ENCODE data around the gene PVR.
"Not testable (repeated sequence)": the region's sequence is repeated elsewhere in the genome, so short reads cannot be mapped to it uniquely, and the experiment has no call there.

PVR gene

GRCh38 chr19:44618640-44619357 lies 24.9 kb upstream of the PVR start:
- DNase-seq (ENCODE audit: low read depth), result no peak

GRCh38 chr19:44620667-44621066 lies 23.0 kb upstream of the PVR start:
- DNase-seq (ENCODE audit: low read depth), result no peak

- no peak for DNase-seq (ENCODE audit: low read depth)
Measured at GRCh38 chr19:44621367-44621766, 22.3 kb upstream of the PVR start.

GRCh38 chr19:44623080-44623479 lies 20.6 kb upstream of the PVR start:
- DNase-seq (ENCODE audit: low read depth), result peak; percentile 10

- no peak for DNase-seq (ENCODE audit: low read depth)
Measured at GRCh38 chr19:44623626-44624025, 20.1 kb upstream of the PVR start.

- no peak for DNase-seq (ENCODE audit: low read depth)
Measured at GRCh38 chr19:44624840-44625354, 18.8 kb upstream of the PVR start.

- DNase-seq (ENCODE audit: low read depth), result peak; percentile 64
Measured at GRCh38 chr19:44625637-44626036, 18.1 kb upstream of the PVR start.

- DNase-seq (ENCODE audit: low read depth), result peak; percentile 98
Measured at GRCh38 chr19:44626048-44626624, 17.6 kb upstream of the PVR start.

GRCh38 chr19:44627631-44628030 lies 16.1 kb upstream of the PVR start:
- no peak for DNase-seq (ENCODE audit: low read depth)

GRCh38 chr19:44628793-44629192 lies 14.9 kb upstream of the PVR start:
- no peak for DNase-seq (ENCODE audit: low read depth)

- not testable (repeated sequence) for DNase-seq (ENCODE audit: low read depth)
Measured at GRCh38 chr19:44631611-44632010, 12.1 kb upstream of the PVR start.

GRCh38 chr19:44634058-44634457 lies 9.7 kb upstream of the PVR start:
- DNase-seq (ENCODE audit: low read depth), result not testable (repeated sequence)

GRCh38 chr19:44634785-44635184 lies 8.9 kb upstream of the PVR start:
- peak; percentile 12 for DNase-seq (ENCODE audit: low read depth)

GRCh38 chr19:44635581-44636438 lies 7.9 kb upstream of the PVR start:
- peak; percentile 56 for DNase-seq (ENCODE audit: low read depth)

- DNase-seq (ENCODE audit: low read depth), result no peak
Measured at GRCh38 chr19:44636439-44637389, 7.0 kb upstream of the PVR start.

GRCh38 chr19:44637390-44637764 lies 6.3 kb upstream of the PVR start:
- no peak for DNase-seq (ENCODE audit: low read depth)

GRCh38 chr19:44640518-44640917 lies 3.2 kb upstream of the PVR start:
- DNase-seq (ENCODE audit: low read depth), result peak; percentile 22

GRCh38 chr19:44641501-44642265 lies 2.0 kb upstream of the PVR start:
- DNase-seq (ENCODE audit: low read depth), result no peak

GRCh38 chr19:44642377-44642776 lies 1.3 kb upstream of the PVR start:
- DNase-seq (ENCODE audit: low read depth), result no peak

GRCh38 chr19:44644402-44645016 lies 799 bp downstream of the PVR start:
- DNase-seq (ENCODE audit: low read depth), result peak; percentile 62
